Activated CD8-positive, alpha-beta memory T cell treated with anti-CD3 and anti-CD28 coated beads for 24 hours (primary cell): Measurements from ENCODE around the gene NAA25.
"Not testable (repeated sequence)": the region's sequence is repeated elsewhere in the genome, so short reads cannot be mapped to it uniquely, and the experiment has no call there.

ENCODE experiments used
- DNase-seq: peaks from one replicate; pipeline ENCODE4 v3.0.0-alpha.2; 2020

NAA25 gene

DNA sequence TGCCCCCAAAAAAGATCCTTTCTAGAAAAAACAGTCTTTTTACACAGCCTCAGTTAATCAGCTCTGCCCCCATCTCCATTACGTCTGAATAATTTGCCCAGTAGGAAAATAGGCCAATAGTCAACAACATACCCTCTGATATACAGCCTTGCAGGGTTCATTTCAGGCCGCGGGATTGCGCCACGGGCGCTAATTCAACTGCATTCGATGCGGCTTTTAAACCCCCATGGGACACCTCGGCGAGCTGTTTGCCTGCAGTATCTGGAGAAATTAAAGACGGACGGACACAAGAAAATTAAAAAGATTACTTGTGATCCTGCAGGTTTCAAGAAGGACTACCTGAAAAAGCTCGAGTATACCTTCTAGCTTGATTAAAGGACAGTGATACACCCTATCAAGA, 59.2 kb downstream of the NAA25 start:
- no peak for DNase-seq

- no peak for DNase-seq
Observed at GRCh38 chr12:112046003-112046402, 62.6 kb downstream of the NAA25 start.

GRCh38 chr12:112036614-112037013, 72.0 kb downstream of the NAA25 start:
- DNase-seq = not testable (repeated sequence)

DNA sequence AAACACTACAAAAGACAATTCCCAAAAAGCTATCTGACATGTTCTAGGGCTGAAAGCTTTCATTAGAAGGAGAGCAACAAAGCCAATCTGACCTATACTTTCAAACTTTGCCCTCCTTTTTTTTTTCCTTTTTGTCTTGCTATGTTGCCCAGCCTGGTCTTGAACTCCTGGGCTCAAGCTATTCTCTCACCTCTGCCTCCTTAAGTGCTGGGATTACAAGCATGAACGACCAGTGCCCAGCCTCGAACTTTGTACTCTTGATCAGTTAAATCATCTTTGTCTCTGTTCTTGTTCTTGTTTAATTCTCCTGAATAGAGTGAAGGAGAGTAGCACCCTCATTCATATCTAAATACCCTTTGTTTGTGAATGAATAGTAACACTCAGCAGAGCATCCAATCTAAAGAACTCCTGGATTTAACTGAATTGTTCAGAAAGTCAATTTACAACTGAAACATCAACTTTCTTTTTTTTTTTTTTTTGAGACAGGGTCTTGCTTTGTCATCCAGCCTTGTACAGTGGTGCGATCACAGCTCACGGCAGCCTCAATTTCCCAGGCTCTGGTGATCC, 73.3 kb downstream of the NAA25 start:
- no peak for DNase-seq

DNA sequence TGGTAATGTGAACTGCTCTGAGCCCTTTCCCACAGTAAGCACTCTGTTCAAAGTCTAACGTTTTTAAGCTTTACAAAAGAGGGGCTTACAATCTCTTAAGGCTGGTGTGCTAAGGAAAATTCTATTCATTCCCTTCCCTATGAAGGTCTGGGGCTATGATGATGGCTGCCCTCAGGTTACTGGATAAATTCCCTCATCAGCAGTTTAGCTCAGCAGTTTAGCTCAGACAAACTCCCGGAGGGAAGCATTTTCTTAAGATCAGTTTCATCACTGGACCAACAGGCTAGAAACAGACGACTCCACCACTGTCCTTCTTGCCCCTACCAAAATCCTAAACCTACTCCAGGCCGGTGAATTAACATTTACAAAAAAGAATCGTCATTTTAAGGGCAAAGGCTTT, 76.3 kb downstream of the NAA25 start:
- DNase-seq = no peak

GRCh38 chr12:112031472-112031871, 77.1 kb downstream of the NAA25 start:
- DNase-seq = no peak

GRCh38 chr12:112029301-112029700, 79.3 kb downstream of the NAA25 start:
- DNase-seq = no peak

- no peak for DNase-seq
Observed at GRCh38 chr12:112025808-112026375, 82.7 kb downstream of the NAA25 start.

- DNase-seq = no peak
Observed at GRCh38 chr12:112023759-112024396, 84.7 kb downstream of the NAA25 start.

DNA sequence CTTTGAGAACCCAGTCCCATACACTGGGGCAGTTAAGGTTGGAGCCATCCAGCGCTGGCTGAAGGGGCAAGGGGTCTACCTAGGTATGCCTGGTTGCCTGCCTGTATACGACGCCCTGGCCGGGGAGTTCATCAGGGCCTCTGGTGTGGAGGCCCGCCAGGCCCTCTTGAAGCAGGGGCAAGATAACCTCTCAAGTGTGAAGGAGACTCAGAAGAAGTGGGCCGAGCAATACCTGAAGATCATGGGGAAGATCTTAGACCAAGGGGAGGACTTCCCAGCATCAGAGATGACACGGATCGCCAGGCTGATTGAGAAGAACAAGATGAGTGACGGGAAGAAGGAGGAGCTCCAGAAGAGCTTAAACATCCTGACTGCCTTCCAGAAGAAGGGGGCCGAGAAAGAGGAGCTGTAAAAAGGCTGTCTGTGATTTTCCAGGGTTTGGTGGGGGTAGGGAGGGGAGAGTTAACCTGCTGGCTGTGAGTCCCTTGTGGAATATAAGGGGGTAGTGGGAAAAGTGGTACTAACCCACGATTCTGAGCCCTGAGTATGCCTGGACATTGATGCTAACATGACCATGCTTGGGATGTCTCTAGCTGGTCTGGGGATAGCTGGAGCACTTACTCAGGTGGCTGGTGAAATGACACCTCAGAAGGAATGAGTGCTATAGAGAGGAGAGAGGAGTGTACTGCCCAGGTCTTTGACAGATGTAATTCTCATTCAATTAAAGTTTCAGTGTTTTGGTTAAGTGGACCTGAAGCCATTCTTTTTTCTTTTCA, 86.2 kb downstream of the NAA25 start:
- DNase-seq = no peak

DNA sequence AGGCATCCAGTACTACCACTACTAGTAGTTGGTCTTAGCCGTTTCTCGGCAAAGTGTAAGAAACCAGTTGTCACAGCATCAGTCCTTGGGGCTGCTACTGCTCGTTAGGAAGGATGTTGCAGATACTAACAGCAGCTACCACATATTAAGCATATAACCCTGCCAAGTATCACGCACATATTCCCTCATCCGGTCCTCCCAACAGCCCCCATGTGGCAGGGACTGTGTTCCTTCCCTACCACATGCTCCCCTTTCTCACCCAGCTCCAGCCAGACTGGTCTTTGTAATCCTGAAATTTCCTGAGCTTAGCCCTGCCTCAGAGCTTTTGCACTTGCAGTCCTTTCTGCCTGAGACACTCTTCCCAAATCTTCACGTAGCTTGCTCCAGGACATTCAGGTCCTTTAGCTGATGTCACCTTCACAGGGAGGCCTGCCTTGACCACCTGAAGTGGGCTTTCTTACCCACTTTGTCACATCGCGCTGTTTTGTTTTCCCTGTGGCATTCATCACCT, 87.6 kb downstream of the NAA25 start:
- DNase-seq = no peak

GRCh38 chr12:112018571-112019237, 89.9 kb downstream of the NAA25 start:
- DNase-seq = no peak

DNA sequence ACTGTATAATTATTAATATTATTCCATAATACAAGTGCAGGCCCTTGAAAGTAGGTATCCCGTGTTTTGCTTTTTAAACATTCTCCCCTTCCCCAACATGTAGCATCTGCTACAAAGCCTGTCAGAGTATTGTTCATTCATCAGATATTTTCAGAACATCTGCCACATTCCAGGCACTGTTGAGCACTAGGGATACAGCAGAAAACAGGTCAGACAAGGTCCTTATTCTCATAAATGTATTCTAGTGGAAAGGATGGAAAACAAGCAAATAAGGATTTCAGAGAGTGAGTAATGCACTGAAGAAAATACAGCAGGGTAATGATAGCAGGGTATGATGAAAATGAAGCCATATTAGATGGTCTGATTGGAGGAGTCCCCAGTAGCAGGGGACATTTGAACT, 91.5 kb downstream of the NAA25 start:
- DNase-seq = no peak

DNA sequence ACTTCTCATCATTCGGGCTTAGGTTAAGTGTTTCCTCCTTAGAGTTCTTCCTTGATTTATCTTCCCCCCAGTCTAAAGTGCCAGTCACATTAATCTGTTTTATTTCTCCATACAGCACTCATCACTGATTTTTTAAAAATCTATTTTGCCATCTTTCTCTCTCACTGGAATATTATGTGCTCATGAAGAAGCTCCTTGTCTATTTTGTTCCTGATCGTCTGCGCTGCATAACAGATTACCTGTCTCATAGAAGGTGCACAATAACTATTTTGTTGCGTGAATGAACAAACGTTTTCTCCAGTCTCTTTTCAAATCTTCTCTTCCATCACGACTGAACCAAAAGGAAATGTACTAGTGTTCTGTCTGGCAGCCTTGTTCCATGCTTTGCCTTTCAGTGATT, 92.6 kb downstream of the NAA25 start:
- DNase-seq = no peak

DNA sequence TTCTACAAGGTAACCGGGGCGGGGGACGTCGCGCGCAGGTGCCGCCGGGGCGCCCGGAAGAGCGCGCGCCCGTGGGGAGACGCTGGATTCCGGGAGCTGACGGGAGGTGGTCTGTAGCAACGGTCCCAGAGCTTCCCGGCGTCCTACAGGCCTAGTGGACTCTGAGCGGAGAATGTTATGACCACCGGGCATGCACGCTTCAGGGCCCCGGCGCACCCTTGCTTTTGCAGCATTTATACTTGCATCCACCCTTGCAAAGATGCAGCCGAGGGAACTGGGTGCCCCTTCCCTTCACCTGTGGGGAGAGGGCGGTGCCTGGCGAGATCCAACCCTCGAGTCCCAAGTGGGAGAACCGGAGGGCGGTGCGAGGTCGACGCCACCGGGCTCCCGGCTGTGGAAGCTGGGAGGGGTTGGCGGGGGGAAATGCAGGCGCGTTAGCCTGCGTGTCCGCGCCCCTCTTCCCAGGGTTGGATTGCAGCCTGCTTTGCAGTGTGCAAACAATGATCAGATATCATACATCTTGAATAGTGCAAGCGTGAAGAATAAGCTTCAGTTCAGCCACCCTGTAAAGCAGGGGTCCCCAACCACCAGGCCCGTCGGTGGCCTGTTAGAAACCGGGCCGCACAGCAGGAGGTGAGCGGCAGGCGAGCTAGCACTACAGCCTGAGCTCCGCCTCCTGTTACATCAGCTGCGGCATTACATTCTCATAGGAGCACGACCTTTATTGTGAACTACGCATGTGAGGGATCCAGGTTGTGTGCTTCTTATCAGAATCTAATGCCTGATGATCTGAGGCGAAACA, 94.8 kb downstream of the NAA25 start:
- DNase-seq = peak; percentile 85

- peak; percentile 100 for DNase-seq
Observed at GRCh38 chr12:112012775-112013600, 95.6 kb downstream of the NAA25 start, which contains the start of the genes ERP29 and TMEM116. Gene ERP29, plus strand, starts transcription at chr12:112013426. Its CDS starts 40 bp downstream, at chr12:112013466. Gene TMEM116, minus strand, starts transcription at chr12:112013165. Its CDS starts 7,895 bp downstream, at chr12:112005270.

DNA sequence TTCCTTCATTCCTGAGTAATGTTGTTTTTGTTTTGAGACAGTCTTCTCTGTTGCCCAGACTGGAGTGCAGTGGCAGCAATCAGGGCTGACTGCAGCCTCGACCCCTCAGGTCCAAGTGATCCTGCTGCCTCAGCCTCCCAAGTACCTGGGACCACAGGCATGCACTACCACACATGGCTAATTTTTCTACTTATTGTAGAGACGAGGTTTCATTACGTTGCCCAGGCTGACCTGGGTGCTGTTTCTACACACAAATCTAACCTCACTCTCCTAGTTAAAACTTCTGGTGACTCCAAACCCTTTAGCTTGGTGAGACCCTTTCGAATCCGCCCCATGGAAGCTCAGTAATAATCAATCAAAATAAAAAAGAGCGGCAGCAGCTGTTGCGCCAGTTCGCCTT, 96.9 kb downstream of the NAA25 start:
- DNase-seq = no peak

GRCh38 chr12:112010415-112011344, 97.9 kb downstream of the NAA25 start:
- DNase-seq = no peak

DNA sequence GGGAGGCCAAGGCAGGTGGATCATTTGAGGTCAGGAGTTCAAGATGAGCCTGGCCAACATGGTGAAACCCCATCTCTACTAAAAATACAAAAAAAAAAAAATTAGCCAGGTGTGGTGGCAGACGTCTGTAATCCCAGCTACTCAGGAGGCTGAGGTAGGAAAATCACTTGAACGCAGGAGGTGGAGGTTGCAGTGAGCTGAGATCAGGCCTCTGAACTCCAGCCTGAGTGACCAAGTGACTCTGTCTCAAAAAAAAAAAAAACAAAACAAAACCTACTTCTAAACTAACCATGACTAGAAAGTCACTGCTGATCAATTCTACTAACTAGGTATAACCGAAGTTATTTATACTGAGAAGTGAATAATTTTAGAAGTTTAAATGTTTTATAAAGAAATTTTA, 99.0 kb downstream of the NAA25 start:
- not testable (repeated sequence) for DNase-seq

- DNase-seq = no peak
Observed at GRCh38 chr12:112008918-112009317, 99.7 kb downstream of the NAA25 start.
